Natural killer cell (primary cell): ENCODE measurements around the gene GBX2. TPM values are rescaled to one million over a fixed set of nuclear protein-coding genes. Genes with fewer than 3 reads are reported as not detected.

Source experiments
- ATAC-seq, 3 donors: fragments of 150-1000 bp in 2 of 3; fragments of 200-7000 bp in 1 of 3; cut with Tn5 transposase; 1 replicate in 1 of 3; 2 replicates in 2 of 3; pipeline ENCODE4 v1.10.0; 2021; ENCODE audit warnings: mild to moderate bottlenecking in 2 of 3, moderate library complexity in 2 of 3
- DNase-seq, 2 donors: peaks; one replicate each; pipeline versions ENCODE4 v3.0.0 to v3.0.0-alpha.2; 2013 to 2021; ENCODE audit warnings: mixed read lengths in 1 of 2
- H3K27ac ChIP-seq: one replicate; pipeline ENCODE4 v1.5.1; 2013; ENCODE audit warnings: mild to moderate bottlenecking, low read length
- H3K27me3 ChIP-seq: one replicate; pipeline ENCODE4 v1.6.1; 2013; ENCODE audit warnings: low read length; ENCODE audit not compliant: control insufficient read depth, insufficient read depth
- H3K36me3 ChIP-seq: one replicate; pipeline ENCODE4 v1.6.1; 2013; ENCODE audit warnings: low read length; ENCODE audit not compliant: control insufficient read depth, insufficient read depth
- H3K4me1 ChIP-seq: one replicate; pipeline ENCODE4 v1.6.1; 2013; ENCODE audit warnings: low read length; ENCODE audit not compliant: control insufficient read depth, insufficient read depth
- H3K4me3 ChIP-seq: one replicate; pipeline ENCODE4 v1.5.1; 2013; ENCODE audit warnings: low read length
- H3K9me3 ChIP-seq: one replicate; pipeline ENCODE4 v1.6.1; 2013; ENCODE audit warnings: low read length; ENCODE audit not compliant: control insufficient read depth, insufficient read depth
- H3K27ac Mint-ChIP-seq, 2 donors: one replicate each; pipeline ENCODE4 v1.8.0; 2022; ENCODE audit warnings: mild to moderate bottlenecking in 2 of 2, mixed read lengths in 2 of 2, moderate library complexity in 1 of 2
- H3K27me3 Mint-ChIP-seq, 2 donors: one replicate each; pipeline ENCODE4 v1.8.0; 2022; ENCODE audit warnings: low read depth in 2 of 2, mixed read lengths in 2 of 2
- H3K36me3 Mint-ChIP-seq: one replicate; pipeline ENCODE4 v1.8.0; 2022; ENCODE audit warnings: mixed read lengths
- H3K4me1 Mint-ChIP-seq, 2 donors: one replicate each; pipeline ENCODE4 v1.8.0; 2022; ENCODE audit warnings: mixed read lengths in 2 of 2
- H3K4me3 Mint-ChIP-seq: one replicate; pipeline ENCODE4 v1.8.0; 2022; ENCODE audit warnings: mild to moderate bottlenecking, moderate library complexity, mixed read lengths
- H3K9me3 Mint-ChIP-seq, 2 donors: one replicate each; pipeline ENCODE4 v1.8.0; 2022; ENCODE audit warnings: mixed read lengths in 2 of 2
- CTCF ChIP-seq: fragments of 200-600 bp; IDR thresholded peaks from one replicate; pipeline ENCODE4 v1.8.0; 2022; ENCODE audit warnings: antibody characterized with exemption
- WGBS: methylation state at CpG from one replicate; pipeline ENCODE4 v1.1.7; 2013; ENCODE audit warnings: missing lambda C conversion rate; ENCODE audit not compliant: insufficient coverage; 5-methylcytosine and 5-hydroxymethylcytosine counted together
- intact Hi-C: fragments of 100-400 bp; cut with micrococcal nuclease; formaldehyde crosslinking; loops from one replicate; pipeline ENCODE4 v1.14.2; 2022
- total RNA-seq, 4 donors: library from RNA; stranded (reverse); fragments of 120-200 nt in 1 of 4; gene quantifications; one replicate each; pipeline versions ENCODE4 v1.2.3 to v1.2.4, GENCODE V29; 2013 to 2022

The GBX2 gene
- total RNA-seq, 3 donors from 2014 or later (not counting 1 experiment from before 2014, with no cell fraction given) = not detected

GRCh38 chr2:236119476-236119875 is 48.7 kb downstream of the GBX2 start:
- Histone ChIP-seq H3K36me3 (no peaks in the 10 kb centered on the region), H3K4me1 (no peaks in the 10 kb centered on the region), H3K9me3 (no peaks in the 10 kb centered on the region), H3K27me3 (no peaks in the 10 kb centered on the region), H3K4me3 (no peak overlapping the region), H3K27ac (no peak overlapping the region)
- 76% methylated on average over 13 of the region's 13 CpGs for WGBS
- intact Hi-C loops = no loop called here
- Mint-ChIP-seq H3K4me1 (peaks cover 0 to 4% of the 10 kb centered on the region in 2 donors), H3K27ac (peak overlapping the region in 1 of 2 donors; percentile 49), H3K36me3 (no peaks in the 10 kb centered on the region), H3K9me3 (no peaks in the 10 kb centered on the region), H3K27me3 (peaks cover 0 to 5% of the 10 kb centered on the region in 2 donors), H3K4me3 (no peak overlapping the region)
- ATAC-seq (no peak), DNase-seq (no peak)
- no peak for TF ChIP-seq CTCF

DNA sequence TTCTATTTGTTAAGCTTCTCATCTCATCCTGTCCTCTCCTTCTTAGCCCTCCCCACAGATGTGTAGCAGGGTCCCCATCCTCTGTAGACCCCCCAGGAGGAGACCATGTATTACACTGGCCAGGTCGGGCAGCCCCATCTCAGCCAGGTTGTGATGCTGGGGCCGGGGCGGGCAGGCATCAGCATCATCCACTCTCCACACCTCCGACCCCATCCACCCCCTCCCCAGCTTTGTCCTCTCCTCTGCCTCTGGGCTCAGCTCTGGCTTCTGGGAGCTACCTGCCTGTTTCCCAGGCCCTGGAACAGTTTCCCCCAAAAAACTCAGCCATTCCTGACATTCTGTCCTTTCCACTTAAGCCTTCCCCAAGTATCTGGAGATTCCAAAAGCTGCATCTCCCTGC is 49.2 kb downstream of the GBX2 start:
- no peaks in the 10 kb centered on the region for H3K27me3 ChIP-seq
- Mint-ChIP-seq H3K36me3 (no peaks in the 10 kb centered on the region), H3K27me3 (peaks cover 0 to 5% of the 10 kb centered on the region in 2 donors), H3K4me3 (no peak overlapping the region), H3K27ac (peak overlapping the region in 1 of 2 donors; percentile 49), H3K4me1 (peaks cover 0 to 4% of the 10 kb centered on the region in 2 donors), H3K9me3 (no peaks in the 10 kb centered on the region)
- intact Hi-C loops = no loop called here
- DNase-seq (no peak), ATAC-seq (no peak)
- no peak overlapping the region for H3K27ac ChIP-seq
- 76% methylated on average over 4 of the region's 4 CpGs for WGBS
- H3K36me3 ChIP-seq = no peaks in the 10 kb centered on the region
- H3K9me3 ChIP-seq = no peaks in the 10 kb centered on the region
- no peak overlapping the region for H3K4me3 ChIP-seq
- no peaks in the 10 kb centered on the region for H3K4me1 ChIP-seq
- TF ChIP-seq CTCF = no peak

DNA sequence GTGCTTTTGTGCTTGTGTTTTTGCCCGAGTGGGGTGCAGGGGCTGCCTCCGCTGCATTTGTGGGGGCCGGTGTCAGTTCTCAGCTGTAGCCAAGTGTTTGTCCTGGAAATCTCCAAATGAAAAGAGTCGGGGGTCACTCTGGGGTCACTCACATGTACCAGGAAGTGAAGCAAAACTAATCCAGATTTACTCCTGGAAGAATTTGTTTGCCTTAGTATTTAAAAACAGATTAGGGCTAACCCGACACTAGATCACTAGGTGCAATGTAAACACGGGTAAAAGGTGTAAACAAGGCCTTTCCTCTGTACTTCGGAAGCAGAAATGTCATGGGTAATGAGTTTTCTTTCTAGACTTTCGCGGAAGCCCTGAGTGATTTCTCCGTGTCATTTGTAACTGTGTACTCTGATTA is 50.3 kb downstream of the GBX2 start:
- H3K9me3 ChIP-seq = no peaks in the 10 kb centered on the region
- no peak overlapping the region for H3K27ac ChIP-seq
- Mint-ChIP-seq H3K27me3 (peaks cover 0 to 5% of the 10 kb centered on the region in 2 donors), H3K4me1 (peaks cover 0 to 7% of the 10 kb centered on the region in 2 donors), H3K36me3 (no peaks in the 10 kb centered on the region), H3K27ac (no peak overlapping the region), H3K9me3 (no peaks in the 10 kb centered on the region), H3K4me3 (no peak overlapping the region)
- ATAC-seq (no peak), DNase-seq (no peak)
- no peak for TF ChIP-seq CTCF
- H3K4me3 ChIP-seq = no peak overlapping the region
- no peaks in the 10 kb centered on the region for H3K4me1 ChIP-seq
- intact Hi-C loops = no loop called here
- no peaks in the 10 kb centered on the region for H3K27me3 ChIP-seq
- WGBS = 63% methylated on average over 10 of the region's 10 CpGs
- no peaks in the 10 kb centered on the region for H3K36me3 ChIP-seq

DNA sequence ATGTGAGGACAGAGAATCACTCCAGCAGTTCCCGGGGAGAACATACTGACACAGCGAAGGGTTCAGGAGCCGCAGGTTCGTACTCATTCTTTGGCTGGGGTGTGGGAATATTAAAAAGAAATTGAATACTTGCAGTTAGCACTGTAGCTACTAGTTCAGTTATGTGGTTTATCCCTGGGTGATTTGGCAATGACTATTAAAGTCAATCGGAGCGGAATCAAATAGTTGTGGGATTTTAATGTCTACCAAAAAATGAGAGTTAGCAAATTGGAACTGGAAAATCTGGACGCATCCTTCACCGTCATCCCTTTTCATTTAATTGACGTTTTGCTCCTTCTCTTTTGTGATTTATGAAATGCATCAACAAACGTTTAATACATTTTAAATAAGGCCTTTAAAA is 50.8 kb downstream of the GBX2 start:
- no peaks in the 10 kb centered on the region for H3K4me1 ChIP-seq
- TF ChIP-seq CTCF = no peak
- Mint-ChIP-seq H3K27ac (no peak overlapping the region), H3K36me3 (no peaks in the 10 kb centered on the region), H3K27me3 (peaks cover 0 to 5% of the 10 kb centered on the region in 2 donors), H3K9me3 (no peaks in the 10 kb centered on the region), H3K4me3 (no peak overlapping the region), H3K4me1 (peaks cover 0 to 8% of the 10 kb centered on the region in 2 donors)
- ATAC-seq (no peak), DNase-seq (no peak)
- intact Hi-C loops = no loop called here
- WGBS = 77% methylated on average over 10 of the region's 10 CpGs
- no peak overlapping the region for H3K4me3 ChIP-seq
- H3K36me3 ChIP-seq = no peaks in the 10 kb centered on the region
- no peak overlapping the region for H3K27ac ChIP-seq
- H3K9me3 ChIP-seq = no peaks in the 10 kb centered on the region
- no peaks in the 10 kb centered on the region for H3K27me3 ChIP-seq
